Germinal center (tissue), 1 donor: ENCODE data around the gene OBP2B.
A peak's percentile ranks its signal among the peaks of the same experiment; 100 is the strongest.

Experiments
- DNase-seq: peaks from one replicate; pipeline ENCODE4 v3.0.0; 2012; ENCODE audit warnings: mixed read lengths, low spot score

The OBP2B gene

DNA sequence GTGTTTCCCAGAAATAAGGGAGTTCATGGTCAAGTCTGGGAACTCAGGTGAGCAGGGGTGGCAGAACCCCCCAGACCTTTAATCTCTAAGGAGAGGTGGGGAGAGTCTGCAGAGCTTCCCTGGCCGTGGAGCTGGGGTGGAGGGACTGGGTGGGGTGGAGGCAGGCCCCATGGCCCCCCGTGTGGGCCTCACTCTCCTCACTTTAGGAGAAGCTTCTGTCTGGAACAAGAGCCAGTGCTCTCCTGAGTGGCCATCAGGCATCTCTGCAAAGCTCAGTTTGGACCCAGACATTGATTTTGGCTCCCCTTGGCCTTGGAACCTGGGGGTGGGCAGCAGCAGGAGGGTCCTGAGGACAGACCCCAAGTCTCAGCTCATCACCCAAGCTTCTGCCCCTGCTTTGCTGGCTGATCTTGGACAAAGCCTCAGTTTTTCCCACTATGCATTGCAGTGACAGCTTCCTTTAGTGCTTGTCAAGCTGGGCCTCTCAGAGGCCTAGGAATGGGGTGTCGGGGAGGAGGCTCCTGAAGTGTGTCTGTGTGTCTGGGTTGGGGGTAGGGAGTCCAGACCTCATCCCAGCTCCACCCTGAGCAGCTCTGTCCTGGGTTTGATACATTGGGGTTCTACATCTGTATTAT, 41.8 kb downstream of the OBP2B start:
- no peak for DNase-seq

DNA sequence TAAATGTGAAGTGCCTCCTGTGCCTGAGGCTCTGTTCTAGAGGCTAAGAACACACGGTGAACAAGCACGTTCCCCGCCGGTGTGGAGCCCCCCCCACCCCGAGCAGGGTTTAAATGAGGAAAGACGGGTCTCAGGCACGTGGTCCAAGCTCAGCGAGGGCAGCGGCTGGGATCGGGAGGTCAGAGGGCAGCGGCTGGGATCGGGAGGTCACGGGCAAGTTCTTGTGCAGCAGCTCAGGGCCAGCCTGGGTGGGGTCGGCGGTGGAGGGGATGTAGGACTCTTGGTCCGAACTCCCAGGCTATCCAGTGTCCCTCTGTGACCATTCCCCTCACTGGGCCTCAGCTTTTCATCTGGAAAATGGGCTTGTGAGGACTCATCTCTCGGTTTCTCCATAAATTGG, 42.7 kb downstream of the OBP2B start:
- no peak for DNase-seq

DNA sequence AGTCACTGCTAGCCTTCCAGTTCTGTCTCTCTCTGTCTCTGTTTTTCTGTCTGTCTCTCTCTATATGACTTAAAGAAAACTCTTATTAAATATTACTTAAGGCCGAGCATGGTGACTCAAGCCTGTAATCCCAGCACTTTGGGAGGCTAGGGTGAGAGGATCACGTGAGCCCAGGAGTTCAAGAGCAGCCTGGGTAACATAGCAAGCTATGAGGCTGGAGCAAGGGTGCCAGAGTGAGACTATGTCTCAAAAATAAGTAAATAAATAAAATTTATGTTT, 43.7 kb downstream of the OBP2B start:
- no peak for DNase-seq

DNA sequence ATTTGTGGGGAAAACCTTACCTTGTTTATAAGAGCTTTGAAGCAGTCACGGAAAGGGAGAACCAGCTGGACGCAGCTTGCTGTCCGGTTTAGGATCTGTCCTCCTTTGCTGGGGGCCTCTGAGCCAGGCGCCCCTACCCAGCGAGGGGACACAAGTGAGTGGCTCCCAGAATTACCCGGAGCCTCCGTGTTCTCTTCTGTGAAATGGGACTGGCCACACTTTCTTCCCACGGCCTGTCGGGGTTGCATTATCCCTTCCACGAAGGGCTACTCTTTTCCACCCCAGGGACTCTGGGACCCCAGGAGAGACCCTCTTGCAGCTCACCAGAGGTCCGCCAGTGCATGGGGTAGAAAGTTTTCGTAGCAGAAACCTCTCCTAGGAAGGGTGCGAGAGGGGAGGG, 44.9 kb downstream of the OBP2B start:
- DNase-seq: no peak

DNA sequence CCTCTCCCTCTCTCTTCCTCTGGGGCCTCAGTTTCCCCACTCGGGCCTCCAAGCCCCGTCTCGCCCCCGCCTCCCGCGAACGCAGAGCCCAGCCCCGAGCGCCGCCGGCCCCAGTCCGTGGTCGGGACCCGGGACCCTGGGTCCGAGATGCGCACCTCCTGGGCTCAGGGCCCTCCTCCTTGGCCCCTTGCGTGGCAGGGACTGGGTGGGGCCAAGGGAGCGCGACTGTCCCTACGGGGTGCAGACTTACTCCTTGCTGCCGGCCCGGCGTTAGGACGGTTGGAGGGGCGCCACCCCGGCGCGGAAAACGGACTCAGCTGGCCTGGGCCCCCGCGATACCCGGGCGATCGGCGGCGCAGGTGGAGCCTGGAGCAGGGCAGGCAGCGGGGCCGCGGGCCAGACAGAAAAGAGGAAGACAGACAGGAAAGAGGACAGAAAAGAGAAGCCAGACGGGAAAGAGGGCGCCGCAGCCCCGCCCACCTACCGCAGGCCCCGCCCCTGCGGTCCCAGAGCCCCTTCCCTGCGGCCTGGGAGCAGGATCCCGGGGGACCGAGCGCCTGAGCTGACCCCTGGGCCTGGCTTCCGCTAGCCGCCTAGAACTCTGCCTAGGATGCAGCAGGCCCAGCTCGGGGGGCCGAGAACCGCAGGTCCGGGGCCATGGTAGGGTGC, 45.4 kb downstream of the OBP2B start, which contains the start of gene GBGT1:
GBGT1 (minus strand) TSS at position 411 of the 669 bp plus-strand sequence. CDS start 1,502 bp downstream, outside the sequence.
- DNase-seq: peak; percentile 84

DNA sequence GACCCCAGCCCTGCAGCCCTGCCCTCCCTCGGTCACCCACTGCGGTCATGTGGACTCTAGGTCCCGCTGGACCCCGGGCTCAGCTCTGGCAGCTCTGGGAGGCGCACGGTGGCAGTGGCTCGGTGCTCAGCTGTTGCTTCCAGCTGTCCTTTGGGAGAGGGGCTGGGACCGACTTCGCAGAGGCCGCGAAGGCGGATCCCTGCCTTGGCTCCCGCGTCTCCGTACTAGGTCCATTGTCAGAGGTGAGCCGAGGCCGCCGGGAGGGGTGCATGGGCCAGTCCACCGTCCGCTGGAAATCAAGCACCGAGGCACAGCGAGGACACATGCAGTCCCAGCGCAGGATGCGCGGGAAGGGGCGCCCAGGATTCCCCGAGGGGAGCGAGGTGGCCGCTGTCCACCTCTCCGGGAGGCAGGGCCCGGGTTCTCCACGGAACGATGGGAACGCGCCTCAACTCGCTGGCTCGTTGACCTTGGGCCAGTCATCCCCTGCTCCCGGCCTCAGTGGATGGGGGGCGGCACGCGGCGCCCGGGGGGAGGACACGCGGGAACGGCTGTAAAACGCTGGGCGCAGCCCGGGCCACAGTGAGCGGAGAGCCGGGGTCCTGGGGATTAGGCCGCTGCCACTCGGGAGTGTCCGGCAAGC, 46.1 kb downstream of the OBP2B start:
- no peak for DNase-seq

DNA sequence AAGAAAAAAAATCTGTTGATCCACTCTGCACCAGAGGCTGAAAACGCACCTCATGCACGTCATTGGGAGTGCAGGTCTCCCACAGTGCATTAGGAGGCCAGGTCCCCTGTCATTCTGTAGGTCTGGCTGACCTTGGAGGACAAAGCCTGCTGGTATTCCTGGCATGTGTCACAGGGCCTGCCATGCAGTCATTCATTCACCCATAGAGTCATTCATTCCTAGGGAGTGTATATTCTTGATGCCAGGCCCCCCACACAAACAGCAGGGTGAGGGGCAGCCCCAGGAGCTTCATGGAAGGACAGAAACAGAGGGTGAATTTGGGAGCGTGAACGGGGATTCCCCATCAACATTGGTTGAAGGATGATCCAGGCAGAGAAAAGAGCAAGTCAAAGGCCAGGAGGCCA, 47.5 kb downstream of the OBP2B start:
- no peak for DNase-seq

DNA sequence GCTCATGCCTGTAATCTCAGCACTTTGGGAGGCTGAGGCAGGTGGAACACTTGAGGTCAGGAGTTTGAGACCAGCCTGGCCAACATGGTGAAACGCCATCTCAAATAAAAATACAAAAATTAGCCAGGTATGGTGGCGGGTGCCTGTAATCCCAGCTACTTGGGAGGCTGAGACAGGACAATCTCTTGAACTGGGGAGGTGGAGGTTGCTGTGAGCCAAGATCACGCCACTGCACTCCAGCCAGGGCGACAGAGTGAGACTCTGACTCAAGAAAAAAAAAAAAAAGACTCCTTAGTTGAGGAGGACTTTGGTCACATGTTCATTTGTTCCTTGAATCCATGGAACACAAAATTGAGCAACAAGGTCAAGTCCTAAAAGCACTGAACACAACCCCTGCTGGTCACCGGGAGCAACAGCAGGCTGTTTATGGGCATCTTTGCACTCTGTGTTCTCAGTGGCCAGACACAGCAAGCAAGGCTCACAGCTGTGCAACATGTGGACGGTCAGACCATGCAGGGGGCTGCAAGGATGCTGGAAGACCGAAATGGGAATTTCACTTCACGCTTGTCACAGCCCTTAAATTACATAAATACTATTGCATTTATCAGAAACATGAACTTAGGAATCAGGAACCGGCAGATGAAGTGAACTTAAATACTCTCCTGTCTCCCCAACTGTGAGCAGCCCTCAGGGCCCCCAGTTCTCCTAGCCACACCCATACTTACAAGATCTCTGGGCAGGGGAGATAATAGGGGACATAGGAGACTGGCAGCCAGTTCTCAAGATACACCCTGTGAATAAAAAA, 48.1 kb downstream of the OBP2B start:
- DNase-seq: peak; percentile 76

DNA sequence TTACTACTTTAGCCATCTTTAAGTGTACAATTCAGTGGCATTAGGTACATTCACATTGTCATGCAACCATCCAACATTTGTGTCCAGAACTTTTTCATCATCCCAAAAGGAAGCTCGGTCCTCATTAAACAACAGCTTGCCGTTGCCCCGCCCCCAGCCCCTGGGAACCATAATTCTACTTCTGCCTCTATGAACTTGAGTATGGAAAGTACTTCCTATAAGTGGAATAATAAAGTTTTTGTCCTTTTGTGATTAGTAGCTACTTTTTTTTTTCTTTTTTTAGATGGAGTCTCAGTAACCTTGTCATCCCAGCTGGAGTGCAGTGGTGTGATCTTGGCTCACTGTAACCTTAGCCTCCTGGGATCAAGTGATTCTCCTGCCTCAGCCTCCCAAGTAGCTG, 50.4 kb downstream of the OBP2B start:
- no peak for DNase-seq
